ENCODE results near the gene POLD1.

POLD1 gene

DNA sequence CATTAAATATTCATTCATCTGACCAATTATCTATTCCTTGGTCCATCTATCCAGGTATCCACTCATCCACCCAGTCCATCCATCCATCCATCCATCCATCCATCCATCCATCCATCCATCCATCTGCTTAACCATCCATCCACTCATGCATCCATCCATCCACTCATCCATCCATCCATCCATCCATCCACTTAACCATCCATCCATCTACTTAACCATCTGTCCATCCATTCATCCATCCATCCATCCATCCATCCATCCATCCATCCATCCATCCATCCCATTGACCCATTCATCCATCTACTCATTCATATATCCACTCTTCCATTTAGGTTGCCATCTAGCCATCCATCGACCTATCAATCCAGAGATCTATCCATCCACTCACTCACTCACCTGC, 59.9 kb downstream of the POLD1 start:
- no peak for DNase-seq

DNA sequence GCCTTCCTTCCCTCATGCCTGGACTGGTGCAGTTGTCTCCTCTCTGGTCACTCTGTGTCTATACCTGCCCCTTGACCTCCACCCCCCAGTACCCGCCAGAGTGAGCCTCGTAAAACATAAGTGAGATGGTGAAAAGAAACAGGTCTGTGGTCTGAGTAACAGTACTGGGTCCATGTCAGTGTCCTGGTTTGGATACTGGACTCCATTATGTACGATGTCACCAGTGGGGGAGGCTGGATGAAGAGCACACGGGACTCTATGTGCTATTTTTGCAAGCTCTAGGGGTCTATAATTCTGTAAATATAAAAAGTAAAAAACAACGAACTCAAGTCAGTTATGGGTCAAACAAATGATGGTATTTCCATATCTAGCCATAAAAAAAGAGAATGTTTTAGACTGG, 62.9 kb downstream of the POLD1 start:
- DNase-seq: no peak

DNA sequence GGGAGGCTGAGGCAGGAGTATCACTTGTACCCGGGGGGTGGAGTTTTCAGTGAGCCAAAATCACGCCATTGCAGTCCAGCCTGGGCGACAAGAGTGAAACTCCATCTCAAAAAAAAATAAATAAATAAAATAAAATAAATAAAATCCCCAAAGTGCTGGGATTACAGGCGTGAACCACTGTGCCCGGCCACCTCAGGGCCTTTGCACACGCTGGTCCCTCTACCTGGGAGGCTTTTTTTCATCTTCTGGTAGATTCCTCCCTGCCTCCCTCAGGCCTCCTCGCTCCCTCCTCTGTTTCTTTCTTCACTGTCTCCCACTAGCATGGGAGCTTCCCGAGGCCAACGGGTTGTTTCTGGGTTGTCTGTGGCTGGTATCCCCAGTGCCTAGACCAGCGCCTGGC, 63.6 kb downstream of the POLD1 start:
- no peak for DNase-seq

DNA sequence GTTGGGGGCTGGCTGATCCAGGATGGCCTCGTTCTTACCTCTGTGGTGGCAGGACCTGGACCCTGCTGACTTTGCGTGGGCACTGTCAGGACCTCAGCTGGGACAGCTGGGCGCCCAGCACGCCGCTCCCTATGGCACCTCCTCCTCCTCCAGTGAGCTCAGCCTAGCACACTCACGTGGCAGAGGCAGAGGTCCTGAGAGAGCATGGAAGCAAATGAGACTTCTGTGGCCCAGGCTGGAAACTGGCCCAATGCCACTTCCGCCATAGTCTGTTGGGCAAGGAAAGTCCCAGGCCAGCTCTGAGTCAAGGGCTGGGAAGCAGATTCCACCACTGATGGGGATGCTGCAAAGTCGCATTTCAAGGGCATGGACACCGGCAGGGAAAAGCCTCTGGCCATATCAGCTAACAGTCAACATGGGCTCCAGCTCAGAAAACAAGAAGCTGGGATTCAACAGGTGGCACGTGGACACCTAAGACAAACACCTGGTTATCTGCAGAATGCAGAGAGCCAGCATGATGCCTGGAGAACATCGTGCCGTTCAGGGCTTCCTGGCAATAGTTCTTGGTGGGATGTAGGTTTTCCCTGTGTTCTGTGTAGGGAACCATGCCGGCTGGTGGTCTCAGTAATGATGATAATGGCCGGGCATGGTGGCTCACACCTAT, 65.2 kb downstream of the POLD1 start:
- no peak for DNase-seq

DNA sequence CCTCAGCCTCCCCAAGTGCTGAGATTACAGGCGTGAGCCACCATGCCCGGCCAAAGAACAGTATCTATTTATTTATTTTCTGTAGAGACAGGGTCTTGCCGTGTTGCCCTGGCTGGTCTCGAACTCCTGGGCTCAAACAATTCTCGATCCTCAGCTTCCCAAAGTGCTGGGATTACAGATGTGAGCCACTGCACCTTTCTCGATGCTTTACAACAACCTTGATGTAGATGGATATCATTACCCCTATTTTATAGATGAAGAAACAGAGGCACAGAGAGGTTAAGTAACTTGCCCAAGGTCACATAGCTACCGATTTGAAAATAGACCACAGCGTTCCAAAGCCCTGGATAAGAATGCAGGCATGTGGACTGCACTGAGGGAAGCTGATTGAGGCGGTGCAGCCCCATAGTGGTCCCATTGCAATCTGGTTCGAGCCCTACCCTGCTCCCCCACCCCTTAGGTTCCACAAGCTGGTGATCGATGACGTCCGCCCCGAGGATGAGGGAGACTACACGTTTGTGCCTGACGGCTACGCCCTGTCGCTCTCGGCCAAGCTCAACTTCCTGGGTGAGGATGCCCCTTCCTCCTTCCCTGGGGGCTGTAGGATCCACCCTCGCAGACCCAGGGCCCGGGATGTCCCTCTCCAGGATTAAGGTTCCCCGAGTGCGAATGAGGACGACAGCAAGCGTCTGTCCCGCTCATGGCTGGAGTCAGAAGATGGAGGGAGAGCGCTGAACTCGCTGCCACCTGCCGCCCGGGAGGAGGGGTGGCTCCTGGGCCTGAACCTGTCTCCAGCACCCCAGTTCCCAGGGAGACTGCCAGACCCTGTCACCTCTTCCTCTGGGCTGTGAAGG, 66.4 kb downstream of the POLD1 start:
- DNase-seq: no peak

DNA sequence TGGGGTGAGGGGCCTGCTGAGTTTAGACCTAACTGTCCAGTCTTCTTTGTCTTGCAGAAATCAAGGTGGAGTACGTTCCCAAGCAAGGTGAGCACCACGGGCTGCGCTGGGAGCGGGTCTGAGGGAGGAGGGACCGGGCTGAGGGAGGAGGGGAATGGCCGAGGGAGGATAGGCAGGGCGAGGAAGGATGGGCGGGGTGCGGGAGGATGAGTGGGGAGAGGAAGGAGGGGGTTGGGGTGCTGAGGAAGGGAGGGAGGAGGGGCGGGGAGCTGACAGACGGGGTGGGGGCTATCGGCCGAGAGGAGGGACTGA, 67.0 kb downstream of the POLD1 start:
- DNase-seq: no peak

DNA sequence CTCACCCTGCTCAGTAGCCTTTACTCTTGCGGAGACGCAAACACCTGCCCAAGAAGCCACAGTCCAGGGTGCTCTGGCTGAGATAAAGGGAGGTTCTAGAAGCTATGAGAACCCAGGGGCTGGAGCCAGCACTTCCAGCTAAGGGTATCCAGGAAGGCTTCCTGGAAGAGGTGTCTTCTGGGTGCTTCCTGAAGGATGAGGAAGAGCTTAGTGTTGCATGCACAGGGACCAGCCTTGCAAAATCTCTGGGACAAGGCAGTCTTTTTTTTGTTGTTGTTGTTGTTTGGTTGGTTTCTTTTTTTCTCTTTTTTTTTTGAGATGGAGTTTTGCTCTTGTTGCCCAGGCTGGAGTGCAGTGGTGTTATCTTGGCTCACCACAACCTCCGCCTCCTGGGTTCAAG, 69.1 kb downstream of the POLD1 start:
- DNase-seq: no peak

DNA sequence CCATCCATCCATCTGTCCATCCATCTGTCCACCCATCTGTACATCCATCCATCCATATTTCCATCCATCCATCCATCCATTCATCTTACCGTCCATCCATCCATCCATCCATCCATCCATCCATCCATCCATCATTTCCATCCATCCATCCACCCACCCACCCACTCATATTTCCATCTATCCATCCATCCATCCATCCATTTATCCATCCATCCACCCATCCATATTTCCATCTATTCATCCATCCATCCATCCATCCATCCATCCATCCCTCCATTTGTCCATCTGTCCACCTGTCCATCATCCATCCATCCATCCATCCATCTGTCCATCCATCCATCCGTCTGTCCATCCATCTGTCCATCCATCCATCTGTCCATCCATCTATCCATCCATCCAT, 71.8 kb downstream of the POLD1 start:
- DNase-seq: no peak

DNA sequence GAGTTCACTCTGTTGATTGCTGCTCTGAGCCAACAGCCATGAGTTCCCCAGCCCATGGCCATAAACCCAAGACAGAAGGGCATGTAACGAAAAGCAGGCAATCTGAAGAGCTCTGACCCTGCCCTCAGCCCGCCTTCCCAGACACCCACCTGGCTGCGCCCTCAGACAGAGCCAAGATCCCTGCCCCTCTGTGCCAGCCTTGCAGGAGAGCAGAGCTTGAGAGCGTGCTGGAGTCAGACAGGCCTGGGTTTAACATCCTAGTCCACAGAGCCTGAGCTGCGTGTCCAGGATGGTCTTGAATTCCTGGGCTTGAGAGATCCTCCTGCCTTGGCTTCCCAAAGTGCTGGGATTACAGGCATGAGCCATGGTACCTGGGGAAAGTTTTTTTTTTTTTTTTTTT, 73.2 kb downstream of the POLD1 start:
- DNase-seq: no peak

DNA sequence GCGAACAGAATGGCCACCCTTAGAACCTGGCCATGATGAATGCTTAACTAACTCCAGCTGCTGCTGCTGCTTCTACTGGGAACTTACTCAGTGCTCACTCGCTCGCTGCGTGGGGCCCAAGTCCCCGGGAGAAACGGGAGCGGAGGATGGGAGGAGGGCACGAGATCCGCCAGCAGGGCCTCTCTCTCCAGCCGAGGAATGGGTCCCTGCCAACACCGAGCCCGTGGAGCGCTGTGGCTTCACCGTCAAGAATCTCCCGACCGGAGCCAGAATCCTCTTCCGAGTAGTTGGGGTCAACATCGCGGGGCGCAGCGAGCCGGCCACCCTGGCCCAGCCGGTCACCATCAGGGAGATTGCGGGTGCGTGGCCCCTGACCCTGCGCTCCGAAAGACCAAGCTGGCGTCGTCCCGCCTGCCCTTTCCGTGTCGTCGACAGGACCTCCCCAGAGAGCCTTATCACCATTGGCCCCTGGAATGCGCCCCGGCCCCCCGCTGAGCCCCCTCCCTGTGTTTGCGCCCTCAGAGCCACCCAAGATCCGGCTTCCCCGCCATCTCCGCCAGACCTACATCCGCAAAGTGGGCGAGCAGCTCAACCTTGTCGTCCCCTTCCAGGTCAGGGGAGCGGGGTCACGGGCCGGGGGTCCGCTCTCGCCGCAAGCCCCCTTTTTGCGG, 74.4 kb downstream of the POLD1 start:
- DNase-seq: no peak

DNA sequence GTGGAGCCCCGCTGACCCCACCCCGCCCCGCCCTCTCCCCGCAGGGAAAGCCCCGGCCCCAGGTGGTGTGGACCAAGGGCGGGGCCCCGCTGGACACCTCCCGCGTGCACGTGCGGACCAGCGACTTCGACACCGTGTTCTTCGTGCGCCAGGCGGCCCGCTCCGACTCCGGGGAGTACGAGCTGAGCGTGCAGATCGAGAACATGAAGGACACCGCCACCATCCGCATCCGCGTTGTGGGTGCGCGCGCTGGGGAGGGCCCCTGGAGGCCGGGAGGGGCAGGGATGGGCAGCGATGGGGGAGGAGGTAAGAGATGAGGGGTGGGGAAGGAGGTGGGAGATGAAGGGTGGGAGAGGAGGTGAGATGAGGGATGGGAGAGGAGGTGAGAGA, 74.9 kb downstream of the POLD1 start:
- DNase-seq: no peak

DNA sequence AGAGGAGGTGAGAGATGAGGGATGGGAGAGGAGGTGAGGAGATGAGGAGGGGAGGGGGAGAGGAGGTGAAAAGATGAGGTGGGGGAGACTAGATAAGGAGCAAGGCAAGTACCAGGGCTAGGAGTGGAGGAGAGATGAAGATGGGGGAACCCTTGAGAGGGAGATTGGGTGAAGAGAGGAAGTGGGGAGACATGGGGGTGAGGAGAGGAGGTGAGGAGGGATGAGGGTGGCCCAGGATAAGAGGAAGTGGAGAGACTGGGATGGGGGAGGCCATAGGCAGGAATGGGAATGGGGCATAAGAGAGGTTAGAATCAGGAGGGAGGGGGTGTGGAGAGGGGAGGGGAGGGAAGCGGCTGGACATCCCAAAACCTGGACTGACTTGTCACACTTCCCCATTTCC, 75.5 kb downstream of the POLD1 start:
- DNase-seq: no peak

DNA sequence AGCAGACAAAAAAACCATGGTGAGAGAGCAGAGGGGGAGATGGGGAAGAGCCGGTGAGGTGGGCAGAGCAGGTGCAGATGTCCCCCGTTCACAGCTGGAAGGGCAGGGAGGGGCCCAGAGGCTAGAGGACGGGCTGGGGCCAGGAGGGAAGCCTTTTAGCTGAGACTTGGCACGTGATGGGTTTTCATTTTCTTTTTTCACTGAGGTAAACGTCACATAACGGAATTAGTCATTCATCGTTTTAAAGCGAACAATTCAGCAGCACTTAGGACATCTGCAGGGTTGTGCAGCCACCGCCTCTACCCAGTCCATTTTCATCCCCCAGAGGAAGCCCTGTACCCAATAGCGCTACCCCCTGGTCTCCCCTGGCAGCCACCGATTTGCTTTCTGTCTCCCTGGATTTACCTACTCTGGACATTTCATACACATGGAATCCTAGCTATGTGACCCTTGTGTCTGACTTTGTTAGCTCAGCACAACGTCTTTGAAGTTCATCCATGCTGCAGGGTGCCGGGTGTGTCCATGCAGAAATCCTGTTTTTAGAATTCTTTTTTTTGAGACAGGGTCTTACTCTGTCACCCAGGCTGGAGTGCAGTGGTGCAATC, 76.1 kb downstream of the POLD1 start:
- no peak for DNase-seq

DNA sequence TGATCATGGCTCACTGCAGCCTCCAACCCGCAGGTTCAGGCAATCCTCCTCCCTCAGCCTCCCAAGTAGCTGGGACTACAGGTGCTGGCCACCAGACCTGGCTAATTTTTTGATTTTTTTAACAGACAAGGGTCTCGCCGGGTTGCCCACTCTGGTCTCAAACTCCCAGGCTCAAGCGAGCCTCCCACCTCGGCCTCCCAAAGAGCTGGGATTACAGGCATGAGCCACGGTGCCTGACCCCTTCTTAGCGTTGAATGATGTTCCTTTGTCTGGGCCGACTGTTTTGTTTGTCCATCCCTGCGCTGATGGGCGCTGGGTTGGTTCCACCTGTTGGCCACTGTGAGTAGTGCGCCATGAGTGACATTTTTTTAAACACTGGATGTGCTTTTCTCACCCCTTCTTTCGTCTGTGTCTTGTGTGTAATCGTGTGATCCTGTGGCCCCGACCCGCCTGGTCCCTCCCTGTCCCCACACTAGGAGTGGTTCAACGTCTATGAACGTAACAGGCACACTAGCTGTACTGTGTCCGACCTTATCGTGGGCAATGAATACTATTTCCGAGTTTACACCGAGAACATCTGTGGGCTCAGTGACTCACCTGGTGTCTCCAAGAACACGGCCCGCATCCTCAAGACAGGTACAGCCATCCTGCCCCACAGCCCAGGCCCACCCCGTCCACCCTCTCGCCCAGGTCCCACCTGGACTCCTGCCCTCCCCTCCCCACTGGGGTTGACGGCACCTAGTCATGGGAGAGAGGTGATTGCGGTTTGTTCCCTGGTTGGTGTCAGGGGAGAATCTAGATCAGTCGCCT, 77.1 kb downstream of the POLD1 start:
- DNase-seq: peak; percentile 53 to 71

DNA sequence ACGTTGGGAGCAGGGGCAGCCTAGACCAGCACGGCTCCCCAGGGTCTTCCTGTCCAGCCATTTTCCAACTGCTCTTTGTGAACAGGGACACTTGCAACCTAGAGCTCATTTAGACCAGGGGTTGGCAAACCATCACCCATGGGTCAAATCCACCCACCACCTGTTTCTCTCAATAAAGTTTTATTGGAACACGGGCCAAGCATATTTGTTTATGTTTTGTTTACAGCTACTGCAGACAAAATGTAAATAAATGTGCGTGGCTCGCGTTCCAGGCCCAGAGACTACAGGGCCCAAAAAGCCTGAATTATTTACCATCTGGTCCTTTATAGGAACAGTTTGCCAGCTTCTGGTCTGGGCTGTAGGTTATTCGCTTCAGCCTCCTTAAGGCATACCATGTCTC, 78.8 kb downstream of the POLD1 start:
- DNase-seq: no peak

DNA sequence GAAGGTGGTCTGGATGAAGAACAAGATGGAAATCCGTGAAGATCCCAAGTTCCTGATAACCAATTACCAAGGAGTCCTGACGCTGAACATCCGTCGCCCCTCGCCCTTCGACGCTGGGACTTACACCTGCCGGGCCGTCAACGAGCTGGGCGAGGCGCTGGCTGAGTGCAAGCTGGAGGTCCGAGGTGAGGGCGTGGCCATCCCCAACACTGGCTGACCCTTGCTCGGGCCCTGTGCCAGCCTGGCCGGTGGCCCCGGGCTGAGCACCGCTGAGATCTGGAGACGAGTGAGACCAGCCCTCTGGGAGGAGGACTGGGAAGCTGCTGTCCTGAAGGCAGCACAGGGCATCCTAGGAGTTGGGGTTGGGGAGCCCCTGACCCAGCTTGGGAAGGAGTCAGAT, 80.2 kb downstream of the POLD1 start:
- DNase-seq: no peak

DNA sequence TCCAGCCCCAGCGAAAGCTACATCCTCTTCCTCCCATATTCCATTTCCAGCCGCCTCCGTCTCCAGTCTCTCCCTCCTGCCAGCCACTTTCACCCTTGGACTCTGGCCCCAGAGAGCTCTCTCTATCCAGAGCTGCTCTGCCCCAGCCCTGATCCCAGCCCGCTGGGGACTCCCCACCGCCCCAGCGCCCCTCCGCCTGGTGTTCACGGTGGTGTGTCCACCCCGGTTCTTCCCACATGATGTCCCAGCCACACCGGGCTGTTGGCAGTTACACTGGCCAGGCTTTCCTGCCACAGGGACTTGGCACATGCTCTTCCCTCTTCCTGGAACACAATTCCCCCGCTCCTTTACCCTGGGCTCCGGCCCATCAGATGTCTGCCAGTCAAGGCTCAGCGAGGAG, 80.9 kb downstream of the POLD1 start:
- DNase-seq: no peak

DNA sequence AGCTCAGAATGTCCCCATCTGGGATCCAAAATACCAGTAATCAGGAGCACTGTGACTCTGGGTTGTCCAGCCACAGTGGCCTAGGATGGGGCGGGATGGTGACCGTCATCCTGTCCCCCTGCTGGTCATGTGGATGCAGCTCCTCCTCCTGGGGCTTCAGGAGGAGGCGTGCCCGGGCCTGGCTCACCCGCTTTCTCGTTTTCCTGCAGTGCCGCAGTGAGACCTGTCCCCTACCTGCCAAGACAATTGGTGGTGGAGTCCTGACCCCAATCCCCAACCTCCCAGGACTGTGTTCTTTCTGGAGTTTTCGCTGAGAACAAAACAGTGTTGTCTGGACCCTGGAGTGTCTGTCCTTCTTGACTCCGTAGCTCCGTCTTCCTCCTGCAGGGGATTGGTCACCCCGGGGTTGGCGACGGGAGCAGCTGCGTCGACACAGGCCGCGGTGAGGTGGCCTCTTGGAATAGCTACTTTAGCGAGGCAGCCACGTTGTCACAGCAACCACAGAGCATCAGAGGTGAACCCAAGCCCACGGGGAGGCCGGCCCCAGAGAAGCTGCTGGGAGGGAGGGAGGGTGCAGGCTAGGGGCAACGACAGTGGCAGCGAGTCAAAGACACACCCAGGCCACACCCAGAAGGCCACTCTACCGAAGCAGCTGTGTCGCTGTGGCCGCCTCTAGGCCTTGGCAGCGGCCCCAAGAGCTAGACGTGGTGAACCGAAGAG, 82.0 kb downstream of the POLD1 start:
- DNase-seq: no peak

DNA sequence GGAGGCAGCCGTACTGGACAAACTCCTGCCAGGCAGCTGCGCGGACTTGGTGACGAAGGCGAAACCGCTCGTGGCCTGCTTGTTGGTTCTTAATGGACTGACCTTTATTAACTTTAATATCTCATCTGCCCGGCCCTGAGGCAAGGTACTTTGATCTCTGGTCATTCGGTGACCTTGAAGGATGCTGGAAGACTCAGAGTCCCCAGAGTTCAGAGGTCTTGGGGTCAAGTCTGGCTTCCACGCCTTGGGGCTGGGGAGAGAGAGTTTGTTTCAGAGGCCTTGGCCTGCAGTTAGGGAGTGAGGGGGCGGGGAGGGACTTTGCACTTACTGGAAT, 82.5 kb downstream of the POLD1 start:
- no peak for DNase-seq

DNA sequence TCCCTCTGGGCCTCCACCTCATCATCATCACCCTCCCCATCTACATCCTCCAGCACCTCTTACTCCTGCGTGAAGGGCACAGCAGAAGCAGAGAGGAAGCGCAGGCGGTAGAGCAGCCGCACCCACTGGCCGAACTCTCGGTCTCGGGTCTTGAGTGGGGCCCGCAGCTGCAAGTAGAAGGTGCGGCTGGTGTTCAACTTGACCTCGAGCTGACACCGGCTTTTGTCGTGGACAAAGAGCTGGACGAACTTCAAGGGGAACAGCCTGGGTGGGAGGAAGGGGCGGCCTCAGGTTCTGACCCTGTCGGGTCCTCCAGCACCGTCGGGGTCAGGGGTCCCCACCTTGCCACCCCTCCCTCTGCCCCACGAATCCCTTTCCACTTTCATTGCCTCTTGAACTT, 83.4 kb downstream of the POLD1 start:
- DNase-seq: no peak

Data from NCI-H2081 (cell line).